Daoy (cell line): ENCODE results near the gene CTTNBP2. TPM values are rescaled to one million over a fixed set of nuclear protein-coding genes. Genes with fewer than 3 reads are reported as not detected.

Experiments
- DNase-seq: peaks from one replicate; pipeline ENCODE4 v3.0.0-alpha.2; 2015; ENCODE audit warnings: low read depth
- total RNA-seq: library from RNA; depleted of rRNA; stranded (reverse); fragments of >200 nt; shearing (Covaris generic); gene quantifications from 2 replicates; pipeline ENCODE4 v1.2.3, GENCODE V29; 2014

The CTTNBP2 gene
- total RNA-seq, 1 experiment from 2014 or later = 3.6 TPM

DNA sequence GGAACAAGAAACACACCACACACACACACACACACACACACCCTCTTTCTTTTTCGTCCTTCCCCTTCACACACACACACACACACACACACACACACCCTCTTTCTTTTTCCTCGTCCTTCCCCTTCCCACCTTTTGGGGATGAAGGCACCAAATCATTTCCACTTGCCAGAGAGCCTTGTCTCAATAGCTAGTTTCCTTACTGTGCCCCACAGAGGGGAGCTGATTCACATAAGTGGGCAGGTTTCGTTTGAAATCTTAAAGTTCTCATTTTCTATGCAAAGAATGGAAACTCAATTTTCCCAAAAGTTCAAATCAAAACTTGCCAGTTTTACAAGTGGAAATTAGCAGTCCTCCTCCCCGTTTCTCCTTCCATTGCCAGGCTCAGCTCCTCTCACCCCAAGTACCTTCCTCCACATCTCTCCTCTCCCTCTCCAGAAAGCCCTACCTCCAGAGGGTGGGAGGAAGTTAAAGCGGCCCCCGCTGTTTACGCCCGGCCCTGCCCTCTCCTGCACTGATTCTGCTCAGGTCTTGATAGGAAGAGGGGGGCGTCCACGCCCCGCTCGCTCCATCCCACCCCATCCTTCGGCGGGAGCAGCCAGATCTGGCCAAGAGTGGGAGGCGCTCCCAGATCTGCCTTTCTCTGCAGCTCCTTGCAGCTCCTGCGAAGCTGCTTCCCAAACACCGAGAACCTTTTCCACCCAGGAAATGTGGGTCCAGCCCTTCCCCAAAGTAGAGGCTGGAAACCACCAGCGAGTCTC, 1.3 kb downstream of the CTTNBP2 start:
- DNase-seq = peak; percentile 64

DNA sequence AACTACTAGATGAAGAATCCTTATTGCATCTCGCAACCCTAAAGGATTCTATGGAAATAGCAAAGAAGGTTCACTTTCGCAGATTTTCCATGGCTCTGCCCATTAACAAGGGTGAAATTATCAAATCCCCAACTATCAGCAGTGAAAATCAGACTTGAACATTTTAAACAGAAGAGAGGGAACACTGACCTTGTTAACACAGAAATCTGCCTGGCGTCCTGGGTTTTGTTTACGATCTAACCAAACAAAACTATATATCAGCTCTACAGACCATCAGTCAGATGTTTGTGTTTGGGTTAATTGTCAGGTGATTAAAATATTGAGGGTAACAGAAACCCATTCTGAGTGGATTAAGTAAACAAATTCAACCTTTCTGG, 1.9 kb downstream of the CTTNBP2 start:
- DNase-seq = no peak

DNA sequence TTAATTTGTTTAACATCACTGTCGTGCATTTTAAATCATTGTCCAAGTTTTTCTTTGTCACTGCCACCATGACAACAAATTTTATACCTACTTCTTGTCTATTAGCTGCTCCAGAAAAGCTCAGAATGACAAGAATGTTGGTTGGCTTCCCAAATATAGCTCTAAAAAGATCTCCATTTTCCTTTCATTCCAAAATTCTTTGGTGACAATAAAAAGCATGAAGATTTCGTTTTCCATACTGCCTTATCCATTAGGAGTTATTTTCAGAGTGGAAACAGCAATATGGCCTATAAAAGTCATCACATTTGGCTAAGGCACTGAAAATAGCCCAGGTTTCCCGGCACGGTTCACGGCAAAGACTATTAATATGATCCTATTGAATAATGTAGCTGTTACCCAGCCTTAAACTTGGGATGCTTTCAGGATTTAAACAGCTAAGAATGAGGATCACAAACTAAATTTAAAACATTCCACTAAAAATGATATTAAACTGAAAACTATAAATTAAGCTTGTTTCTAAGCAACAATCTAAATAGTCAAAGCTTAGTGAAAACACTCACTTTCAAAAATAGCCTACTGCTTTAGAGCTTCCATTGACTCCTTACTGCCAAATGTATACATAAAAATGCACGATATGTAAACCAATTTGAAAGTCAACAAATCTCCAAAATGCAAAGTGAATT, 2.7 kb downstream of the CTTNBP2 start:
- no peak for DNase-seq

DNA sequence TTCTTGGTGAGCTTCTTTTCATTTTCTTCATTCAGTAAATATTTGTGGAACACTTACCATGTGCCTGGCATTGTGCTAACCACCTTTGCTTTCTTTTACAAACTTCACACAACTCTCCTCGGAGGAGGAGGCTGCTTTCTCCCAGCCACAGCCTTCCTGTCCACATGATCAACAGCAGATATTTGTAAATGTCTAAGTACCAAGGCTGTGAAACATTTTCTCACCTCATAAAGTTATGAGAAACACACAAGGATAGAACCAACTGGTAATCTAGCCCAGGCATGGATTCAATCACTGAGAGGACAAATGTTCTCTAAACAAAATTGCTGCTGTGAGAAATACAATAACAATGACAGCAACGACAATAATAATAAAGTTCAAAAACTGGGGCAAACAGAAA, 3.9 kb downstream of the CTTNBP2 start:
- no peak for DNase-seq

DNA sequence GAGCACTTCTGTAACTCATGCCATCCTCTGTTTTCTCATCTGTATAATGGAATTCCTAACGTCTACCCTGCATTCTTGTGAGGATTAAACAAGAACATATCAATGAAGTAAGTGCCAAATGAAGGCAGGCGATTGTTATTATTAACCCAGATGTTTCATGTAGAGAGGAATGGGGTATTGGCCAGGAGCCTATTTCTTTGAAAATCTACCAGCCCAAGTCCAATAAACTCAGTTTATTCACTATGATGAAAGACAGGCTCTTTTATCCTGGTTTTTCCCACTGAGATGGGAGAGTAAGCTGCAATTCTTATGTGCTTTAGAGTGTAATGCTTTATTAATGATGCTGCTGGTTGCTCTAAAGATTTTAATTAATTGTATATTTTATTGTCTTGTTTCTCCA, 9.6 kb downstream of the CTTNBP2 start:
- DNase-seq = no peak

DNA sequence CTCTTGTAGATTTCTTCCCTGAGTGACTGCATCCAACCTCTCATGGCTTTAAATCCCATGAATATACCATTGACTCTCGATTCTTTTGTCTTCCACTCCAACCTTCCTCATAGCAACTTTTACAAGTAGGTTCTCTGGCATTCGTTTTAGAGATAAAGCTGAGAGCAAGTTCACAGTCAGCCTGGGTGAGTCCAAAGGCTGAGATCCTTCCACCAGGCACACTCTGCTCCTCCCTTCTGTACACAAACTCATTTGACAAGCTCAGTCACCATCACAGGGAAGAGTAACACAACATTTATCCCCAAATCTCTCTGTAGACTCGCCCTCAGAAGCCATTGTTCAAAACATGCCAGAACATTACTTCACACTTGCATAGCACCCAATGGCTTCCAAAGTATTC, 10.9 kb downstream of the CTTNBP2 start:
- DNase-seq = no peak

DNA sequence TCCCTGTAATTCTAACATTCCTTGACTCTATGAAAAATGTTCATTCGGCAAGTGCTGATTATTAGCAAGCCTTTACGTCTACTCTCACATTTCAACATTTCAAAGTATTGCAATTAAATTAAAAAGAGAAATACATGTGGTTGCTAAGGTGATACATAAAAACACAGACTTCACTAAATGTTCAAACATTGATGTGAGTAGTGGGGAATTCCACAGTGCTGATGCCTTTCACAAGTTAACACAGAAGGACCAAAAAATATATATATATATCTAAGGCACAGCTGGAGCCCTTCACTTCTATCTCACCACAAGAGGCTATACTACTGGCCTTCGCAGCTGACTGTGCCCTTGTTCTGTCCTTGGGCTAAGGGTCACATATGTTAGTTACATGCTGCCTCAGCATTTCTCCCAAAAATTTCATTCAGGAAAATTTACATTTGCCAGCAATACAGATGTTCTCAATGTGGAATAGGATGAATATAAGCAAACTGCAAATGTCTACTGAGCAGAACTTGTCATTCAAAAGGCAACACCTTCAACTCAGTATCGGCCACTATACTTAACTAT, 13.9 kb downstream of the CTTNBP2 start:
- no peak for DNase-seq

DNA sequence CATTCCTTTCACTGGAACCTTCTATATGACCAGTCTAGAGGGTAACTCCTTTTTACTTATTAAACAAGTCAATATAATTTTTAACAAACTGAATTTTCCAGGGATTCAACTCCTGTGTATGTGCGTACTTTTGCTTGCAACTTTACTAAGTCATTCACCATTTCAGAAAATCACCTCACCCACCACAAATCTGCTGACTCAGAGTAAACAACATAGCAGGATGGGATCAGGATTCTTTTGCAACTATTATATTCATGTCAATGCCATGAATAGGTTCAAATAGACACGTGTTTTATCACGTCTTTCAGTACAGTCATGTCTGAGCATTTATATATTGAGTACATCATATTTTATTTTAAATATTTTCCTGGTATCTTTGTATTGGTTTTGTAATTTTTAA, 14.5 kb downstream of the CTTNBP2 start:
- DNase-seq = no peak

DNA sequence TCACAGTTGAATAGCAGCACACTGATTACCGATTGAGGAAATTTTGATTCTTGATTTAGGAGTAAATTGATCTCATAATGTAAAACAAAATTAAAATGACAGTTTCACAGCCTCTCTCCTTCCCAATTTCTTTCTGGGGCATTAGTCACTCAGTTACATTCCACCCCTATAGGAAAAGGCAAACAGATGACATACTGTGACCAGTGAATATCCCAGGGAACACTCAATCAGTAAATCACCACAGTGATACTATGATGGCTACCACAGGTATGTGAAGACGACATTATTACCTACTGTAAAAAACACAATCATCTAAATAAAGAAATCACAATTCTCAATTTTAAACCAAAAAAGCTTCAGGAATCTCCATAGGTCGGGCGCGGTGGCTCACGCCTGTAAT, 15.5 kb downstream of the CTTNBP2 start:
- no peak for DNase-seq

DNA sequence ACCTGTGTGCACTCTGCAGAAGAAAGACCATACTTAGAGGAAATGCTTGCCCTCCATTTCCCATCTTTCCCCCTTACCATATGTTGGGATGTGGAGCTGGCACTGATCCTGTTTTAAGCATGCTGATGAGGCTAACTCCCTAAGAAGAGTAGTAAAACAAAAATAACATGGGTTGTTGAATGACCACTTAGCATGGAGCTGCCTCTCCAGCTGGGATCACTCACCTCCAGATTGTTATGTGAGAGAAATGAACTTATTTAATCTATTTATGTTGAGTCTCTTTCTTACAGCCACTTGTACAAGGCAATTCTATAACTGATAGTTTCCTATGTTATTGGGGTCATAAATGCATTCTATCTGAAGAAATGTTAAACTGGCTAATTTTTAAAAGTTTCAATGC, 17.0 kb downstream of the CTTNBP2 start:
- no peak for DNase-seq

DNA sequence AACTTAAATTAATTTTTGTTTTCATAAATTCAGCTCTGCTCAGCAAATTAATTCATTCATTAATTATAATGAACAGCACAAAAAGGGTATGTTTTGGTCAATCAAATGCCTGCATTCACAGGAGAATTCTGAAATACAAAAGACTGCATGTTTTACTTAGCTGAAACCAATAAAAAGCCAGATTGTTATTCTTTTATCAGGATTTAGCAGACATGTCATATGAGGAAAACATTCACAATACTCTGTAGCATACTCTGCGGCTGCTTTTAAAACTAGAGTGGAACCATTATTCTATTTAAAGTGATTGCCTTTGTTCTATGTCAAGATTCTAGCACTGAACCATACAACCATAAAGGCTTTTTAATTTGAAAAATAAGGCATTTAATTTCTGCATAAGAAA, 19.1 kb downstream of the CTTNBP2 start:
- DNase-seq = no peak

DNA sequence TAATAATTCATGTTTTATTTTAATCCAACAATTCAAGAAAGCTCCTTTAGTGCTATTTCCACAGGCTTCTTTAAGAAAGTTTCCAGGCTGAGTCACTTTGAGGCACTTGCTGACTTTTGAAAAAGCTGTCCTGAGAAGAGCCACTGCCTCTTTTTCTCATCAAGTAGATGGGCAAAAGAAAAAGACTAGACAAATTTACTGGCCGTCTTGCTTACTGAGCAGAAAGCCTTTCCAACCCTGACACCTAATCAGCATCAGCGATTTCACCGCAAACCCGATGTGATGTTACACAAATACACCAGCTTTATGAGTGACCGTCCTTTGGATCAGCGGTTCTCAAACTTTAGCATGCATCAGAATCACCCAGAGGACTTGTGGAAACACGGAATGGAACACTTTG, 24.3 kb downstream of the CTTNBP2 start:
- DNase-seq = no peak

DNA sequence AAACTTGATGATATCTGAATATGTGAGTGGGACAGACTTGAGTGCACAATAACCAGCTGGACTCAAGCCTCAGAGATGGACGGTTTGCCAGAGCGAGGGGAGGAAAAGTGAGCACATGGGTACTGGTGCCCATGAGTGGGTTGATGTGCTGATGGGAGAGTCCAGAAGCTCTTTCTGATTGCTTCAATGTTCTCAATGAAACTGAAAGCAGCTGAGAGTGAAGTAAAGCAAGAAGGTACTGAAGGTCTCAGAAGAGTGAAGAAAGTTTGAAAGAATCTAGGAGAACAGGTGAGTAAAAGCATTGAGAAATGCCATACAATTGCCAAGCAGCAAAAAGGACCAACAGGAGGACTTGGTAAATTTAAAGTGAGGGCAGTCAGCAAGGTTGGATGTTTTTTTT, 28.6 kb downstream of the CTTNBP2 start:
- no peak for DNase-seq

DNA sequence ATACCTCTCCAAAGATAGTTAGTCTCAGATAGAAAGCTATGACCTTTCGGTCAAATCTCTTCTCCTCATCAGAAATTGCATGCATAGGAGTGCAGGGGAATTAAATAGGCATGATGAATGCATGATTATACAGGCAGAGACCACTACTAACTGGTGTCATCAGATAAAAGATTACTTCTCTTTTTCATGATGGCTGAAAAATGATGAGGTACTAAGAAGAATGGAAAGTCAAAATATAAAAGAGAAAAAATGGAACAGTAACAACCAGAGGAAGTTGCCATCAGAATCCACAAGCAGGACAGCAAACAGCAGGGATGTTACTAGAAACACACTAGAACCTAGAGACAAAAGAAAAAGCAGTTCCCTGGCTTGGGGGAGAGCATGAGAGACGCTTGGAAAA, 31.6 kb downstream of the CTTNBP2 start:
- DNase-seq = no peak

DNA sequence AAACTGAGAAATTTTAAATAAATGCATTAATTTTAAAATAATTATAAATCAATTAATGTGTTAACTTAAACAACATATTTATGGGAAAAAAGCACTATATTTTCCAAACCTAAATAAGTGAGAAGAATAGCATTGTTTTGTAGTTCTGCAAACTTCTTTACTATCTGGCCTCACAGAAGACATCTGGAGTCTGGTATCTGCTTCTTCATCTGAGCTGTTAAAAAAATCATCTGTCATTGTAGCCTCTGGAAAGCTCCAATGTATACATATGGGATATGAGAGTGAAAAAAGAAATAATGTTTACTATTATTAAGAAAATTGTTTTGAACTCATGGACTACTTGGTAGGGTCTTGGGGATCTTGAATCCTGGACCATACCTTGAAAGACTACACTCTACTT, 32.2 kb downstream of the CTTNBP2 start:
- DNase-seq = no peak

DNA sequence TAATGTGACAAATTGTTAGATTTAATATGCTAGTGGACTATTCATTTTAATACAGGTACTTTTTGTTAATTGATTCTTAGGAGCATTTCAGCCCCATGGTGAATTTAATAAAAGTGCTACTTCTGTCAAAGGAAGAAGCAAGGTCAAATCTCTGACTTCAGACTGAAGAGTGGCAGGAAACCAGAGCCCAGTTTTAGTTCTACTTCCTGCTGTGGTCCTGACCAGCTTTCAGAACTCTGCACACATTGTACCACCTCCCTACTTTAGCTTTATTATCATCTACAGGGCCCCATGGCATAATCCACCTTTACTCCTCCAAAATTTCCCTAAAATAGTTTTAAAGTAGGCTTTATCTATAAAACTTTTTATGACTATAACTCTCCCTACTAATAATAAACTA, 33.7 kb downstream of the CTTNBP2 start:
- DNase-seq = no peak

DNA sequence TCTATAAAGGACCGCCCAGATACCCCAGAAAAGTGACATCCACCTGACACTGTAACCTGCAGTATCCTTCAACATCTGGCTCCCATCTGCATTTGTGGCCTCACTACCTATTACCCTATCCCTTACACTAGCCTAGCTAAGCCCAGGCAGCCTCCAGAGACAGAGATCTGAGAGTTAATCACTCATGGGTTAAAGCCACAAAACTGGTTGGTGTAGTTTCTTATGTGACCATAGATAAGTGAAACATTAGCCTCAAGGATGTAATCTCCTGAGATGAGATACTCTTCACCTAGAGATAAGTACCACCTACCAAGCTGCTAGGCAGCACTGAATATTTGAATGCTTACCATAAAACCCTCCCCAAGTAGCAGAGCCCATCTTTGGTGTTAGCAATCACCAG, 35.4 kb downstream of the CTTNBP2 start:
- no peak for DNase-seq

DNA sequence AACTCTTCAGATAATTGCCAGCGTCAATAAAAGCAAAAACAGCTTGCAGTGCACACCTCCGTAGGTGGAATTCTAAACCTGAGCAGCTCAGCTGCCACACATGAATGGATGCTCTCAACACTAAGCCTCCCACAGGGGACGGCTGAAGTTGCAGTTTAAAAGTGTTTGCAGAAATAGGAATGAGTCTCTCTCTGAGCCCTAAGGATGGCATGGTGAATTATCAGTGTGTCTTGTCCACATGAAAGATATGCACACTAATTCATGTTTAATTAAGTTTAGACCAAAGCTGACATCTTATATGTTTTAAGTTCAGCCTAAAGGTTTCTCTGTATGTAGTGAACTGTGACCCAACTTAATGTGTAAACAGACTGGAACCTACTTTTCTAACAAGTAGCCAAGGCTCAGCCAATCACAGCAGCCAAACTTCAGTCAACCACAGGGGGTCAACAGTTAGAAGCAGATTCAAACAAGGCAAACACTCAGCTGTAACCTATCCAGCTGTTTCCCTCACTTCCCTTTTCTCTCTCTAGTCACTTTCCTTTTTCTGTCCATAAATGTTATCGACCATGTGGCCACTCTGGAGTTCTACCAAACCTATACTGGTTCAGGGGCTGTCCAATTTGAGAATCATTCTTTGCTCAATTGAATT, 38.1 kb downstream of the CTTNBP2 start:
- DNase-seq = no peak

DNA sequence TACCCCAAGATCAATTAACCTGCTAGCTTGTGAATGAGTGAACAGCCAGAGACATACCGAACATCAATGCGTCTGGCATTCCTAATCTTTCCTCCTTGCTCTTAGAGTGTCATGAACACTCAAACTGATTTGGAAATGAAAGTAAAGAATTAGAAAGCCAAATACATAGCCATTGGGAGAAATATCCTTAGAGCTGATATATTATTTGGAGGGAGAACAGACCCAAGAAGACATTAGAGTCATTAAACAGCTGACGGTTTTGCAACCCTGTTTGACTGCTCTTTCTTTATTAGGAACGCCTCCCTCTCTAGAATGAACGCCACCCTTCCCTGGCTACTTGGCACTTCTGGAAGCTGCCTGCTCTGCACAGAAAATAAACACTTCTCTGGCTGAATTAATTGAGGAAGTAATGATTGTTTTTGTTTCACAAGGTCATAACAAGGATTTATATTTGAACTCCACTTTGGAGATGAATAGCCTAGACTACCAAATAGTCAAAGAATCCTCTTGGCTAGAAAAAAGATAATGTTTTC, 42.8 kb downstream of the CTTNBP2 start:
- no peak for DNase-seq

DNA sequence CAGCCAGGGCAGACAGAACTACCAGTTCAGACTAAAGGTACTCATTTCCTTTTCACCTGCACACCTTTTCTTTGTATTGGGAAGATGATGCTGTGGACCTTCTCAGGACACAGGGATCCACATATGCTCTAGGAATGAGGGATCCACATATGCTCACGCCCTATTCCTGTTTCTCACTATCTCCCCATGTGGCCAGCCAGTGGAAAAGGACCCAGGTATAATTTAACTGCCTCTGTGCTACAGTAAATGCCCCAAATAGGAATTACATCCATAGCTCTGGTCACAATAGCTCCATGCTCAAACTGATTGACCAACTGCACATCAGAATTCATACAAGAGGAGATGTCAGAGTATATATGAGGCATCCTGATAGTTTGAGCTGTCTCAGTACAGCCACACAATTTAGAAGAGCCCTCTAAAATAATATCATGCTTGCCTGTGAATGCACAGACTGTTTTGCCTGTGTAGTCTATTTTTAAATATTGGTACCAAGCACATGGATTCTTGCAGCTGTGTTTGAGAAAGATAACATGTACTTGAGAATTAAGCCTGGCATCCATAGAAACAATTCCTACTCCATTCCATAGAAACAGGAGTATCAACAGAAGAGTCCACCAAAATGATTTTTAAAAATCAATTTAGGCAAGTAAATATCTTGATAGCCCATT, 43.7 kb downstream of the CTTNBP2 start:
- DNase-seq = no peak

DNA sequence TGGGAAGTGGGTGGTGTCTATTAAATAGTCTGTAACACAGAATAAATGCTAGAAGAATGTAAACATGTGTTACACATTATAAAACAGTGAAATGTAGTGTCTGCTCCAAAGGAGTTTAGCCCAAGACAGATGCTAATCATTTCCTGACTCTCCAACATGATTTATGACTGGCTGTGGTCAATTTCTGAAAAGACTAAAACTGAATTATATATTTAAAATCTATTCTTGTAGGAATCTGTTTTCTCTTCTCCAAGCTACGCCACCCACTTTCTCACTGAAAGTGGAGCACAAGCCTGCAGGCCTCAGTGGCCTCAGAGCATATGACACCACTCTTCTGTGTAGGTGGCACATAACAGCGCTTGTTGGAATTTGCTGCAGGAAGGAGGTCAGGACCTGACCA, 44.4 kb downstream of the CTTNBP2 start:
- DNase-seq = peak; percentile 11

DNA sequence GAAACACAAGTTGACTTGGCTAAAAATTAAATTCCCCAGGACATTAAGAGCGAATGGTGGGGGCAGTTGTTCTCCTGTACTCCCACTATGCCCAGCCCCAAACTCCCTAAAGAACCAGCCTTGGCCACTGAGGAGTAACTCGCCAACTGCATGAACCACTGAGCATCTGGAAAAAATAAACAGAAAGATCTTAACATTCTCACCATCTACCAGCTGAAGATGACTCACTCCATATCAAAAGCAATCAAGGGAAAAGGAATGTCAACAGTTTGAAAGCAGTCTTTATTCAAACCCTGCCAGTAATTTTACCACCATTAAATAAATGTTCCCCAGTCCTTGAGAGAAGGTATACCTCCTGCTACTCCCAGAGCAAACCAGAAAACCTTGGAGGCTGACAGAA, 45.4 kb downstream of the CTTNBP2 start:
- DNase-seq = peak; percentile 91
